Activated gamma-delta T cell treated with Interleukin-2 at 50 U/mL for 16 hours (primary cell): ENCODE results near the gene HOXC13.
A peak's percentile ranks its signal among the peaks of the same experiment; 100 is the strongest.

Experiments used
- DNase-seq: peaks from one replicate; pipeline ENCODE4 v3.0.0-alpha.2; 2020

The HOXC13 gene

GRCh38 chr12:53971129-53971528, 32.5 kb downstream of the HOXC13 start:
- no peak for DNase-seq

GRCh38 chr12:53971686-53972085, 33.1 kb downstream of the HOXC13 start:
- DNase-seq = no peak

- DNase-seq = no peak
Observed at GRCh38 chr12:53972152-53972702, 33.6 kb downstream of the HOXC13 start.

GRCh38 chr12:53972722-53973235, 34.1 kb downstream of the HOXC13 start, which contains the start of gene HOXC11:
Gene HOXC11, plus strand, starts transcription at chr12:53973126. Its CDS starts 116 bp downstream, at chr12:53973242.
- no peak for DNase-seq

- no peak for DNase-seq
Observed at GRCh38 chr12:53973236-53974042, 34.8 kb downstream of the HOXC13 start.

- DNase-seq = peak; percentile 20
Observed at GRCh38 chr12:53974084-53975063, 35.7 kb downstream of the HOXC13 start, which contains the start of gene HOTAIR. Gene HOTAIR, minus strand, starts transcription at chr12:53974954.

- no peak for DNase-seq
Observed at GRCh38 chr12:53975064-53975471, 36.4 kb downstream of the HOXC13 start.

GRCh38 chr12:53975479-53976152, 37.0 kb downstream of the HOXC13 start:
- no peak for DNase-seq

- DNase-seq = no peak
Observed at GRCh38 chr12:53976172-53976822, 37.7 kb downstream of the HOXC13 start.

GRCh38 chr12:53976823-53977595, 38.4 kb downstream of the HOXC13 start:
- no peak for DNase-seq

- DNase-seq = no peak
Observed at GRCh38 chr12:53977596-53978445, 39.2 kb downstream of the HOXC13 start.

GRCh38 chr12:53978477-53979356, 40.1 kb downstream of the HOXC13 start:
- DNase-seq = no peak

- no peak for DNase-seq
Observed at GRCh38 chr12:53980104-53980801, 41.6 kb downstream of the HOXC13 start.

- no peak for DNase-seq
Observed at GRCh38 chr12:53980802-53981496, 42.3 kb downstream of the HOXC13 start.

- no peak for DNase-seq
Observed at GRCh38 chr12:53981634-53982565, 43.3 kb downstream of the HOXC13 start.
